ENCODE data around the gene UBE2K. TPM values are rescaled to one million over a fixed set of nuclear protein-coding genes. Genes with fewer than 3 reads are reported as not detected.

UBE2K gene, protein sequence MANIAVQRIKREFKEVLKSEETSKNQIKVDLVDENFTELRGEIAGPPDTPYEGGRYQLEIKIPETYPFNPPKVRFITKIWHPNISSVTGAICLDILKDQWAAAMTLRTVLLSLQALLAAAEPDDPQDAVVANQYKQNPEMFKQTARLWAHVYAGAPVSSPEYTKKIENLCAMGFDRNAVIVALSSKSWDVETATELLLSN
- 13.6 and 33.1 TPM in 2 replicates for total RNA-seq (ENCODE audit: low replicate concordance)

DNA sequence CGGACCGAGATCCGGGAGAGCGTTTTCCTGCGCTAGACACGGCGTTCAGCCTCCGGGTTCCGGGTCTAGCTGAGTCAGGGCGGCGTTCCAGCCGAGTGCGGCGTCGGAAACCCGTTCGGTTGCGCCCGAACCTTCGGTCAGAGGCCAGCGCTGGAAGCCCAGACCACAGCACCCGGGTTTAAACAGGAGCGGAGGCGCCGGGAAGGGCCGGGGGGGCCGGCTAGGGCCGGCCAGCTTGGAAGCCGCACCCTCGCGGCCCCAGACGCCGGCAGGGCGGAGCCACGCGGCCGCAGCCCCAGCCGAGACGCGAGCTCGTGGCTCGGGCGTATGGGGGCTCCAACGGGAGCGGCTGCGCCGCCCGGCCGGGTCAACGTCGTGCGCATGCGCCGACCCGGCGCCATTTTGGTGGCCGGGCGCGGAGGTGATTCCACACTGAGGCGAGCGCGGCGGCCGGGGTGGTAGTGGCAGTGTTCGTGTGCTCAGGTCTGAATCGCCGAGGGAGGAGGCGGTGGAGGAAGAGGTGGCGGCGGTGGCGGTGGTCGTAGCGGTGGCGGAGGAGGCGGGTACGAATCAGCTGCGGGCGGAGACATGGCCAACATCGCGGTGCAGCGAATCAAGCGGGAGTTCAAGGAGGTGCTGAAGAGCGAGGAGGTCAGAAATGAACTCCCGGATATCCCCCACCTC lies at the start of gene UBE2K:
UBE2K (plus strand) TSS at position 397 of the 684 bp plus-strand sequence; CDS start at position 589, 192 bp downstream.

Other genes starting within 250 kb of the UBE2K start
- 579 and 2,607 TPM in 2 replicates for gene RPL9, start 239.2 kb upstream of the UBE2K start, total RNA-seq (ENCODE audit: low replicate concordance)
- 4.7 and 5.4 TPM in 2 replicates for gene LIAS, start 239.1 kb upstream of the UBE2K start, total RNA-seq (ENCODE audit: low replicate concordance)
- 217 and 505 TPM in 2 replicates for gene UGDH, start 170.7 kb upstream of the UBE2K start, total RNA-seq (ENCODE audit: low replicate concordance)
- 31.9 and 97.9 TPM in 2 replicates for gene SMIM14, start 59.3 kb upstream of the UBE2K start, total RNA-seq (ENCODE audit: low replicate concordance)

Data from smooth muscle cell of the coronary artery (primary cell).